Stimulated activated CD4-positive, alpha-beta T cell treated with anti-CD3 and anti-CD28 coated beads, Interleukin-4, amount 100 ng/mL, for 24 hours (primary cell): ENCODE results near the gene EXT2.

Experiments
- DNase-seq: peaks from one replicate; pipeline ENCODE4 v3.0.0-alpha.2; 2020

EXT2 gene

DNA sequence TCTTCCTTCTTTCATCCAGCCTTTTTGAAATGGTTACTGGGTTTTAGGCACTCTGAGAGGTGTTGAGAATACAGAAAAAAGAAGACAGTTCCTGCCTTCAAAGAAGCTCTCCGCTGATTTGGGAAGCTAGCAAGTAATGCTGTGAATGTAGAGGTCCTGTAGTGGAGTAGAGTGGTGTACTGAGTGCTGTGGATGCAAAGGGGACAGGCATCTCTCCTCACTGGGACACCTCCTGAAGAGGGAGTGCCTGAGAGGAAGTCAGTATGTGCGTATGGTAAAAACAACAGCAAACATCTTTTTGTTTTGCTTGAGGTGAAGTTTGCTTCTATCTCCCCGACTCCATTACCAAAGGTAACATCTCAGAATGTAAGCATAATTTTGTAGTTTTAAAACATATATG is 77.5 kb downstream of the EXT2 start:
- DNase-seq = no peak

DNA sequence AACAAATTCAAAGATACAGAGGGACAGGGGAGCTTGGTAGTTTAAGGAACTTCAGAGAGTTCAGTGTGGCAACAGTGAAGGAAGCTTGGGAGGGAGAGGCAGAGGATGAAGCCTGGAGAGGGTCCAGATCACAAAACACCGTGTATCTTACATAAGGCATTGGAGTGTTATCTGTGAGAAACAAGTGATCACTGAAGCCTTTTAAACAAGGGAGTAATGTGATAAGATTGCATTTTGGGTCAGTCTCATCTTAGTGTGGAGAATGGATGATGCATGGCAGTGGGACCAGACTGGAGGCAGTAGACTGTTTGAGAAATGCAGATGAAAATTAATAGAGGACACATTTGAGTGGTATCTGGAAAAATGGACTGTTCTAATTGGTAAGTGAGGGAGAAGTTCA is 79.4 kb downstream of the EXT2 start:
- DNase-seq = no peak

DNA sequence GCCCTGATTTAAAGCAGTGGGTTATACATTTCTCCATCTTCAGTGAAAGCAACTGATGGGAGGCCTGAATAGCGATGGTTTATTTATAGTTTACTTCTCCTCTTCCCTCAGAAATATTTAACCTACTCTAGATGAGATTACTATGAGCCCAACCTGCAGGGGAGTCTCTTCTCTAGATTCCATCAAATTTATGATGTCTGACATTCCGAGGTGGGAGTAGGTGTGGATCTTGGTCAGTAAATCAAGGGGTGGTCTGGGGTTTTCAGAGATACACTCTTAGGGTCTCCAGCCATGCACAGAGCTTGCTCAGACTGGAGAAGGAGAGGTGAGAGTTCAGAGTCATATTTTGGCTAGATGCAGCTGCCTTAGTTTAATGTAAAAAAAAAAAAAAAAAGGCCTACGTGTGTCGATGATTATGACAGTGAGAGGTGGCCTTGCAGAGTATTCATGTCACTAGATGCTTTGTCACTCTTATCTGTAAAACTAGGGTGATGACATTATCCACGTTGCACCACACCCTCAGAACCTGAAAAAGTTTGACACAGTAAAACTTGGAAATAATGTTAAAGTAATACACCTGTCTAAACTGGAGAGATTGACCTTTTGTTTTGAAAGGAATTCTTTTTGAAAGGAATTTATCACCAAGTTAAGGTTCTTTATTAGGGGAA is 81.2 kb downstream of the EXT2 start:
- DNase-seq = no peak

DNA sequence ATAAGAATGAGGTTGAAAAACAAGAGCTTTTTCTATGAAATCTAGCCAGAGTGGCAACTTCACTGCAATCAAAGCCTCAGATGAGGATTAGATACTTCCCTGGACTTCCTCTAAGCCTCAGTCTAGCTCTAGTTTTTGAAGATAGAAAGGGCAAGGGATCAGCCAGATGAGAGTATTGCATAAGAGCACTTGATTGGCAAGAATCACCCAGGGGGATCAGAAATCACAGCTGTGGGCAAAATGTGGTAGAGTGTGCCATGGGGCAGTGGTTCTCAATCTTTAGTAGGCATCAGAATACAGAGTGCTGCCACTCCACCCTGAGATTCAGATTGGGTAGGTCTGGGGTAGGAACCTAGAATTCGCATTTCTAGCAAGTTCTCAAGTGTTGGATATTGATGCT is 82.4 kb downstream of the EXT2 start:
- no peak for DNase-seq

DNA sequence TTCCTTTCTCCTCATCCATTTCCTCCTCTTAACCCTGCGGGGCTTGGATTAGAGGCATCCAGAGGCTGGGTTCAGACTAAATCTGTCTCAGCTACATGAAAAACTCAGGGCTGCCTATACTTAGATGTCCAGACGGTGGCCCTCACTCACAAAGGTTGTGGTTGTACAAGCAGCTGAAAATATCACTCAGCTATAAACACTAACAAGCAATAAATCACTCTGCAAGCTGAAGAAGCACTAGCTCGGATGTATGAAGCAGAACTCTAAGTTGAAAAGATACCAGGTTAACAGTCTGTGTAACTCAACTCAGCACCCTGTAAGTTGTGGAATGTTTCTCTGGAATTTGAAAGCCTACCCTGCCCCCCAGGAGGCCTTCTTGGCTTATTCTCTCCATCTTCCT is 82.9 kb downstream of the EXT2 start:
- DNase-seq = no peak

DNA sequence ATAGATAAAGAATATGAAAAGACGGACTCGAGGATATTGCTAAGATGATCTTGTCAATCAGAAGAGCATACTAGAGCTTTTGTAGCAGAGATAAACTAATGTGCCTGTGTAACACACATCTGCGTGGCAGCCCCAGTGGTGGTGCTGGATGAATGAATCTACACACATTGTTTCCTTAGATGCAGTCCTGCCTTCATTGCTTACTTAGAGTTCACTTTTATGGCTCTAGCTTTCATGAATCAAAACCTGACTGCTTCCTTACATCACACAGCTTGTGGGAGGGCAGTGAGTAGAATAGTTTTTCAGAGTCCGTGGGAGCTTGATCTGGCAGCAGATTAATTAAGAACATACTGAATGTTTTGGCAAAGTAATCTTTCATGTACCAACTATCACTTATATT is 83.7 kb downstream of the EXT2 start:
- no peak for DNase-seq

DNA sequence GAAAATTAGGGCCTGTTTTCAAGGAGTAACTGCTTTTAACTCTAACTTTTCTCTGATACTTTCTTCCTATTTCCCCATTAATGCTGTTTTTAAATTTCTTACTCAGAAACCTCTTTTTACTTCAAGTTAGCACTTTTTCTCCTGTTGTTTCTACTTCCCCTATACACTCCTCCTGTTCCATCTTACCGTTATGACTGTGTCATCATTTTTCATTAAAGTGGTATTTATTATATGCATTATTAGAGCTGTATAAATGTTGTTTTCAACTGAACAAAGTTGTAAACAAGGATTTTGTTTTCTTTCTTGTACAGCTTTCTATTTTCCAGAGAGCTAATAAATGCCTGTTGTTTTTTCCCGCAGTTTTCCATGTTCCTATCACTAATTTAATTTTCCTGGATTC is 84.6 kb downstream of the EXT2 start:
- DNase-seq = no peak

DNA sequence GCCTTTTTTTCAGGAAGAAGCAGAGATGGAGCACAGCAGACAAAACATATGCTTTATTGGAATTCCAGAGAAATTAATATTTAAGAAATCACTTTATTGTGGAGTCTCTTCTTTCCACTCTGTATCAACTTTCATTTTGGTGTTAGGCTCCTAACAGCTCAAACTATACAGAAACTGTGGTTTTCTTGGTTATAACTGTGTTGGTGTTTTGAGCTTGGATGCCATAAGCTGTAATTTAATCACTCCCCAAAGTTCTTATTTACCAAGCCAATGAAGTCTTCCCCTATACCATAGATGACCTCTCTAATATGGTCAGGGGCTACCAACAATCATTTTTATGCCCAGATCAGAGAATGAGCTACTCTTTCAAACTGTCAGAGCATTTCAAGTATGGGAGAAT is 90.0 kb downstream of the EXT2 start:
- no peak for DNase-seq

DNA sequence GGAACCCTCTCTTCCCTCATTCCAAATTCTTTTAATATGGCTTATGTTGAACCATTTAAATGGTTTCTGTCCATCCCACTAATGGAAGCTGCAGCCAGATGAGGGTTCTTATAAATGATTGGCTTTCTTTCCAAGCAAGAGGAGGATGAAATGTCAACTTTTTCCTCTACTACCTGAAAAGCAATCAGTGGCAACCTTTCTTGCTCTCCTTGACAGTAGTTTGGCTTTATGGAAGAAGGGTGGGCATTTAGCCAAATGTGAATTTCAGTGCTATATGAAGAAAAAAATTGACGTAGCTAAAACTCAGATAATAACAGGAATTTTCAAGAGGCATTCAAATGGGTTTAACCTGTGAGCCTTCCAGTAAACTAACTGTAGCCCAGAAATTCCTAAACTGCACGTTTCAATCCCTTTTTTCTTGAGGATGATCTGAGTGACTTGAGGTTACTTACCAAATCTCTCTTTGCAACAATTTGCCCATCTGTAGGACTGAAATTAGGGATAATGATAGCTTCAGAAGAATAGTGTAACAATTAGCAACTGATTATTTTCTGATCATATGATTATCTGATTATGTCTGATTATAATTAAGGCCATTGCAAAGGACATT is 90.9 kb downstream of the EXT2 start:
- DNase-seq = no peak

DNA sequence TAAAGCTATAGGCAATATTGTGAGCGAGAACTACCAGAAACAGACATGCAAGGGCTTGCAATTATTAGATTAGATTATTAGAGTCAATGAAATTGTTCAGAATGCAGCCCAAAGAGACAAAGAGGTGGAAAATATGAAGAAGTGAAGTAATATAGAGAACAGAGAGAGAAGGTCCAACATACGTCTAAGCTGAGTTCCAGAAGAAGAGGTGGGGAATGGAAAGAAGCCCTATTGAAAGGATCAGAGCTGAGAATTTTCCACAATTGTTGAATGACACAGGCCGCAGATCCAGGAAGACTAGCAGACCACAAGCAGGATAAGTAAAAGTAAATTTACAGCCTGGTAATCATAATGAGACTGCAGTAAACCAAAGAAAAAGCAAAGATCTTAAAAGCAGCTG is 93.2 kb downstream of the EXT2 start:
- no peak for DNase-seq

DNA sequence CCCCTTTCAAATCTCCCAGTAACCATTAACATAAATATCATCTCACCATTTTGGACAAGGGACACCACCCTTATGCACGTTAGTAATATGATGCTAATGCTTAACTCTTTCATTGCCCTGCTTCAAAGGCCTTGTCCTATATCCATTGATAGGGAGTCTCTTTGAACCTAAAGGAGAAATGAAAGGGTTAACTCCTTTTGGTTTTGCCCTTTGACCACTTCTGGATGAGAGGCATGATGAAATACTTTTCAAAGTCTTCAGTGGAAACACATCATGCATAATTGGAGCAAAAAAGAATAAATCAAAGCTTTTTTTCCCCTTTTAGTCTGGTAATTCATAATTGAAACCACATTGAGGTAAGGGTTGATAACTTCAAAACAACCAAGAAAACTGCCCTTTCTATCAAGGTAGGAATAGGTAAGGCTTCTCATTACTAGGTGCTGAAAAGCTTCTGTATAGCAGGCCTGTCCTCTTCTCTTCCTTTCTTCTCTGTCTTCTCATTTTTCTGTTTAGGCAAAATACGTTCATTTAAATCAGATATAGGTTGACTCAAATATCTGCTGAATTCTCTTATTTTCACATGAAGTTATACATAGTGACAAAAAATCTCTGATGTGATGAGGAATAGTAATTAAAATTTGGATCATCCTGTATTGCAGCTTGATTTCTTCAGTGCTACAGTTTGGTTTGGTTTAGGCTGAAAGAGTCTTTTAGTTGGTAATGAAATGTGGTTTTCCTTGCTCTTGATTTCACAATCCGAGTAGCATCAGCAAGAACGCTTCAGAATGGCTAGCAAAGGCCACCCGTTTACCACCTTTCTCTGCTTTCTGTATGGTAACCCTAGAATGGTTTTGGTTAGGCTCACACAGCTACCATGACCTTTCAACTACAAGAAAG is 94.8 kb downstream of the EXT2 start:
- no peak for DNase-seq

DNA sequence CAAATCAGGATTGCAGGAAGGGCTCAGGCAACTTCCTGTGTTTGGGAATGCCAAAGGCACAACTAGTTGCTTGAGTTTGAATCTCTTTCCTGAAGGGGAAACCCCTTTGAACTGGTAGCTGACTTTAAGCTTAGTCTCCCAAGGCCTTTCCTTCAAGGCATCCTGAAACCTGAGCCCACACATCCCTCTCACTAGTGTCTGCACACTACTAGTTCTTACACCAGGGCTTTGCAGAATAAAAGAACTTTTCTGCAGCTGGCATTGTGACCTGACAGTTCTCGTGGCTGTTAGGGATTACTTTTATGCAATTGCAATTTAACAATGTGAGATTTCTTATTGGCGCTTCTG is 95.4 kb downstream of the EXT2 start:
- no peak for DNase-seq

DNA sequence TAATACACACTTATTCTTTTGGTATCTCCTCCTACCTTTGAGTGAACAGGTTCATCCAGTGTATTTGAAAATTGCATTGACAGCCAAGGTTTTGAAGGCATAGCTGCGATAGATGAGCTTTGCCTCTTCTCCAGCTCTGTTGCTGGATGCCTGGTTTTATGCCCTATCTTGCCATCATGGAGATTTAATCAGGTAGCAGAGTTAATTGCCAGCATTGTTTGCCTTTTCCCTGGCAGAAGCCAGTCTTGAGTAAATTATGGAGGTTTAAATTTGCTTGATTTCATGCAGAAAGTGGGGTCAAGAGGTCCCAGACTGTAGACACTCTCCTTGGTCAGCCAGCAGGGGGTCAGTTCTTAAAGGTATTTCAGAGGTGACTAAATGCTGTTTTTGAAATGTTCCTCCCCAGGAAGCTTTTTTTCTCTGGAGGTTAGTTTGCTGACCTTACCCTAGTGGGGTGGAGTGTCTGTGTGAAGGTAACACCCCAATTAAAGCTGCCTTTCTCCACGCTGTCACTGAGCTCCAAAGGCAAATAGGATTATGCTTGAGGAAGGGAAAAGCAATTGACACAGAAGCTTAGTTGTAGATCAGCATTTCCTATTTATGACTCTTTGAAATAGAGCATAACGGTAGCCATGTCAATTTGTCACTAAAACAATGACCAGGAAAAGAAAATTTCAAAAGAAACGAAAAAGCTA is 96.0 kb downstream of the EXT2 start:
- DNase-seq = no peak

DNA sequence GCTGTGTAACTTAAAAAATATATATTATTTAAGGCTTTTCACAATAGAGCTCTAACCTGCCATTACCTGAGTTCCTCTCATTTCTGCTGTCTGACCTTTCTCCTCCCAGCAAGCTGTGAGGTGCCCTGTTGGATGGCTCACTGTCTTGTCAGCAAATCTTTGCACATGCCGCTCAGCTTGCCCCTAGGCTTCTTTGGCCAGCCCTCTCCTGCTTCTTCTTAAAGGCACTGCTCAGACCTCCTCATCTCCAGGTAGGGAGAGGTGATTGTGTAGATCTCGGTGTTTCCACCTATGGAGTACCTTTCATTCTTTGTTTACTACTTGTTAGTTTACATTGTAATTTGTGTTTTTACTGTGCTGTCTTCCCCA is 96.5 kb downstream of the EXT2 start:
- no peak for DNase-seq

DNA sequence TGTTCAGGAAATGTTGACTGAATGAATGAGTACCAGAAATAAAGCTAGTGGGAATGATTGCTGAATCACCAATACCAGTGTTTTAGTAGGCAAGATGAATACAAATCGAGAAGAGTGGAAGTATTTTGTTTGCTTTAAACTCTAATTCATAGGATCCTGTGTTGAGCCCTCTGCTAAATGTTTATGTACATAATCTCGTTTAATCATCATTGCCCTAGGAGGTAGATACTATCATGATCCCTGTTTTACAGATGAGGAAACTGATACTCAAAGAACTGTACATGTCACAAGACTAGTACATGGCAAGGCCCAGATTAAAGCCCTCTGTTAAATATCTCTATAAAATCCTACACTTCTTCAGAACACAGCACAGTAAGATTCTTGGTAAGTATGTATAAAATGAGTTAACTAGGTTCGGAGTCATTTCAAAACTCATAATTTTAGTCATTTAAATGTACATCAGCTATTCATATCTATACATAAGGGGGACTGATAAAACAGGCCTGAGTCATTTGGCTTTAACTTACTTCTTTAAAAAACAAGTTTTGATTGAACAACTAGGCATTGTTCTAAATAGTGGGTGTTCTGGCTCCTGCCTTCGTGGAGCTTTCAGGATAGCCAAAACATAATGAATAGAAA is 97.1 kb downstream of the EXT2 start:
- DNase-seq = no peak

DNA sequence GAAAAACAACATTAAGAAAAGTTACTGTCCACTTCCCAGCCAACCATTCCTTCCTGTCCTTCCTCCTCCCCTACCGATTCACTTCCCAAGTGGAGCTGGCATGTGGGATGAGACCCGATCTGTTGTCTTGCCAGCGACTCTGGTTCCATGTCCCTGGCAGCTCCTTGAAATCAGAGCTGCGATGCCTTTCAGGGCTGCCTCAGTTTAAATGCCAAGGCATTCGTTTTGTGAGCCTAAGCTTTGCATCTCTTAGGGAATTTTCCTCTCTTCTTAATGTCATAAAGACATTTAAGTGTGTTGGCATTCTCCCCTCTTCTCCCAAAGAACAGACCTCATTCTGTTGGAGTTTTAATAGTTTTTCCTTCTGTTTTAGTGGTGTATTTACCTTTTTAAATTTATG is 98.4 kb downstream of the EXT2 start:
- no peak for DNase-seq

DNA sequence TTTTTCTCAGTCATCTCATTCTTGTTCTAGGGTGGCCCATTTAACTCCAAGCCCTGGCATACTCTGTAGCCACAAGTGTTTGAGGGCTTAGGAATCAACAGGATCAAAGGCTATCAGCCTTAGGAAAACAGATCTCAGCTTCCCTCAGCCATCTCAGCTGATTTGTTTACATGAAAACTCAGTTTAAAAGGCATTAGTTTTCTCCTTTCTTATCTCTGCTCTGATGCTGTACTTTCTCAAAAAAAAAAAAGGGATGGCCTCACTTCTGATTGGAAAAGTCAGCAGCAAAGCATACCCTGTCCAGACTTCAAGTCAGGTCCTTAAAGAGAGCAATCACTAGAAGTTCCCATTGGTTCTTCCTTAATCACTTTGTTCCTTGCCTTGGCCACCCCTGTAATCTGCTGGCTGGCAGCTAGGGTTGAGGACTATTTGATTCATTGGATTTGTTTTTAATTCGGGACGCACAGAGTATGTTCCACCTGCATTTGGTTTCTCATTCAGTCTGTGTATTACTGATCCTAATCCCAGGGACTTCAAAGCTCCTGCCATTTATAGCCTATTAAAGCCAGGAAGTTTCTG is 102.8 kb downstream of the EXT2 start:
- DNase-seq = no peak

DNA sequence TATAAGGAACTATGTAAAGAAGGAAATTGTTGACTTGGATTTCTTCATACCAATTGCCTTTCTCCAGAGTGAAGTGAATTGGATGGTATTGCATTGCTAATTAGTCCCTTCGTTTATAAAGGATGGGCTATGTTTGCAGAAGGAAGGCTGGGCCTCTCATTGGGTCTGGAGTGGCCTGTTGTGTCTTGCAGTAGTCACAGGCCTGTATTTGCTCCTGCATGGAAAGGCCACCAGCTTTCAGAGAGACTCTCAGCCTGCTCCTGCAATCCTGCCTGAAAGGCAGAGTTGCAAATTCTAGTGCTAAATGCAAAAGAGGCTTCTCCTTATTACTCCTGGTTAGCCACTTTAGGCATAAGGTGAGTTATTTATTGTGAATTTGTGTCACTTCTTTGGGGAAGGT is 103.8 kb downstream of the EXT2 start:
- DNase-seq = no peak

DNA sequence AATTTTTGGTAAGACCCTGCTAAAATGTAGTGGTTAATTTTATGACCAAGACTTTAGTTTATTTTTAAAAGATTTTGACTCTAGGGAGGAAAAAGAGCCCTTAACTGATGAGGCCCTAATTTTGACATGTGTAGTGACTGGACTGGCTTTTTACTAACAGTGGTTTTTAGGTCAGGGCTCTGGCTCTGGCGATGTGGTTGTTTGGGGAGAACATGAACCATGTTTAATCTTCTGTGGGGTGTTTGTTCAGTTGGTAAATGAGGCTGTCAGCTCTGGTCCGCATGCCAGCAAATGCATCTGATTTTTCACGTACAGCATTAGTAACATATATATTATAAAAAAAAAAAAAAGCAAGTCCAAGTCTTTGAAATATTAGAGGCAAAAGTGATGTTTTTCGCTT is 104.3 kb downstream of the EXT2 start:
- DNase-seq = no peak

DNA sequence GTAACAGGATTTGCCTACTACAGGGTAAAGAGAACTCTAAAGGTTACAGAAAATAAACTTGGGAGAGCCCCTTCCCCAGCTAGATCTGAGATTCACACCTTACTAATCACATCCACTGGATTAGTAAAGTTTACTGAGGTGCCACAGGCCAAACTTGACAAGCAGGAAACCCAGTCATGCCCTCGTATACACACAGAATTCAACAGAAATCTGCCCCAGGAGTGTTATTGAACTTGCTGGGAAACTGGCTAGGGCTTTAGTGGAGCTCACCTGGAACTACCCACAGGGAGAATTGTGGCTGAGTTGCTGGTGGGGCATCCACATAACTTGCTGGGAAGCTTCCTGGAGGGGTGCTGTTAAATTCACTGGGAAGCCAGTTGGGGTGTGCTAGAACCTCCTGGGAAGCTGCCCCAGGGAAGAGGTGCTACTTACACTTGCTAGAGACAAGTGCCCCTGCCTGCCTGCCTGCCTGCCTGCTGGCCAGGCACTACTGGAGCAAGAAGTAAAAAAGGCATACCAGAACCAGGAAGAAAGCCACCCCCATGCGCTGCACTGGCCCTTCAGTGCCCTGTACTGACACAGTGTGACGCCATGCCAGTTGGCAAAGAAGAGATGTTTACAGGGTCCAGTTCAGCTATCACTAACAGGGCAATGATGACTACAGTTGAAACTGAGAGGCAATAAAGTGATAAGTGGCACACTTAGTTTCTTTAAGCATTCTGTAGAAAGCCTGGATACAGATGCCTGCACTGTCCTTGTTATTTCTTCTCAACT is 108.0 kb downstream of the EXT2 start:
- no peak for DNase-seq

DNA sequence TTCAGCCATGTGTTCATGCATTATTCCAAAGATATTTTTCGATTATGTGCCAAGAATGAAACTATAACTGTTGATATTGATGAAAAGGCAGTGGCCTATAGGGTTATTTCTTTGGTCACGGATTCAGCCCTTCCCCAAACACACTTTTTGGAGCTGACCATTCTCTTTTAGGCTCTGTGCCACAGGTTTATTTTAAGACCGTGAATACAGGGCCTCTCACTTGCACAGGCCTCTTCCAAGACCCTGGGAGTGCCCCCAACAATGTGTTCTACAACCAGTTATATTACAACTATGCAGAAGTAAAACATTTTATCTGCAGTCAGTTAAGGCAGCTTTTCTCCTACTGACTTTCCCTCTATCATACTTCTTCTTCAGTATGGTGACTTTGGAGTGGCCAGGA is 109.9 kb downstream of the EXT2 start:
- no peak for DNase-seq

DNA sequence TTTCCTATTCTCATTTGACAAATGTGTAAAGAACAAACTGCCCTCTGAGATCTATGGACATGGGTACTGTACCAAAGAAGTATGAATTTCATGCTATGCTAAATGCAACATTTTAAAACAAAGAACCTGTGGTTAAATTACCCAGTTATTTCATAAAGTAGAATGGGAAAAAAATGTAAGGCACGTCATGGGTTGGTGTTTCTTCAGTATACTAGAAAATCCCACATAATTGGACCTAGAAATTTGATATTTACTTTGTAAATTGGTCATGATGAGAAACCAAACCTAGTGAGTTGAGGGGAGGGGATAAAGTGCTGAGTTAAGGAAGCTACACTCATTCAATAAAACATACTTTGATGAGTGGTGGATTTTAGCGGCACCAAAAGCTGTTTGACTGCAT is 110.4 kb downstream of the EXT2 start:
- no peak for DNase-seq
